ENCODE data around the gene LUZP2.
A peak's percentile ranks its signal among the peaks of the same experiment; 100 is the strongest.

The LUZP2 gene

GRCh38 chr11:24496736-24497725 lies at the start of gene LUZP2:
TSS of gene LUZP2 (plus strand) at chr11:24497053.
- peak; percentile 44 for DNase-seq (ENCODE audit: low spot score)

- no peak for DNase-seq (ENCODE audit: low spot score)
Observed at GRCh38 chr11:24453129-24453718, 43.6 kb upstream of the LUZP2 start.

GRCh38 chr11:24457985-24458384 lies 38.9 kb upstream of the LUZP2 start:
- DNase-seq (ENCODE audit: low spot score) = no peak

- no peak for DNase-seq (ENCODE audit: low spot score)
Observed at GRCh38 chr11:24470431-24470830, 26.4 kb upstream of the LUZP2 start.

GRCh38 chr11:24471084-24471483 lies 25.8 kb upstream of the LUZP2 start:
- no peak for DNase-seq (ENCODE audit: low spot score)

- DNase-seq (ENCODE audit: low spot score) = no peak
Observed at GRCh38 chr11:24478718-24479117, 18.1 kb upstream of the LUZP2 start.

- DNase-seq (ENCODE audit: low spot score) = no peak
Observed at GRCh38 chr11:24489477-24489876, 7.4 kb upstream of the LUZP2 start.

- no peak for DNase-seq (ENCODE audit: low spot score)
Observed at GRCh38 chr11:24496386-24496735, 492 bp upstream of the LUZP2 start.

- no peak for DNase-seq (ENCODE audit: low spot score)
Observed at GRCh38 chr11:24497831-24498230, 978 bp downstream of the LUZP2 start.

- DNase-seq (ENCODE audit: low spot score) = no peak
Observed at GRCh38 chr11:24502425-24502824, 5.6 kb downstream of the LUZP2 start.

GRCh38 chr11:24509114-24509513 lies 12.3 kb downstream of the LUZP2 start:
- DNase-seq (ENCODE audit: low spot score) = no peak

GRCh38 chr11:24511511-24511910 lies 14.7 kb downstream of the LUZP2 start:
- no peak for DNase-seq (ENCODE audit: low spot score)

GRCh38 chr11:24513479-24514218 lies 16.8 kb downstream of the LUZP2 start:
- no peak for DNase-seq (ENCODE audit: low spot score)

GRCh38 chr11:24514219-24514594 lies 17.4 kb downstream of the LUZP2 start:
- no peak for DNase-seq (ENCODE audit: low spot score)

- DNase-seq (ENCODE audit: low spot score) = no peak
Observed at GRCh38 chr11:24515632-24516031, 18.8 kb downstream of the LUZP2 start.

GRCh38 chr11:24516638-24517037 lies 19.8 kb downstream of the LUZP2 start:
- no peak for DNase-seq (ENCODE audit: low spot score)

- no peak for DNase-seq (ENCODE audit: low spot score)
Observed at GRCh38 chr11:24521601-24522000, 24.7 kb downstream of the LUZP2 start.

- no peak for DNase-seq (ENCODE audit: low spot score)
Observed at GRCh38 chr11:24524156-24524555, 27.3 kb downstream of the LUZP2 start.

GRCh38 chr11:24531528-24531927 lies 34.7 kb downstream of the LUZP2 start:
- no peak for DNase-seq (ENCODE audit: low spot score)

GRCh38 chr11:24543771-24544170 lies 46.9 kb downstream of the LUZP2 start:
- no peak for DNase-seq (ENCODE audit: low spot score)

GRCh38 chr11:24556693-24557092 lies 59.8 kb downstream of the LUZP2 start:
- DNase-seq (ENCODE audit: low spot score) = no peak

GRCh38 chr11:24559315-24559714 lies 62.5 kb downstream of the LUZP2 start:
- DNase-seq (ENCODE audit: low spot score) = no peak

- no peak for DNase-seq (ENCODE audit: low spot score)
Observed at GRCh38 chr11:24560324-24560723, 63.5 kb downstream of the LUZP2 start.
